ENCODE measurements around the gene EIF3L.

Gene EIF3L

GRCh38 chr22:37855462-37855861, 6.2 kb downstream of the EIF3L start:
- no peak for DNase-seq

DNA sequence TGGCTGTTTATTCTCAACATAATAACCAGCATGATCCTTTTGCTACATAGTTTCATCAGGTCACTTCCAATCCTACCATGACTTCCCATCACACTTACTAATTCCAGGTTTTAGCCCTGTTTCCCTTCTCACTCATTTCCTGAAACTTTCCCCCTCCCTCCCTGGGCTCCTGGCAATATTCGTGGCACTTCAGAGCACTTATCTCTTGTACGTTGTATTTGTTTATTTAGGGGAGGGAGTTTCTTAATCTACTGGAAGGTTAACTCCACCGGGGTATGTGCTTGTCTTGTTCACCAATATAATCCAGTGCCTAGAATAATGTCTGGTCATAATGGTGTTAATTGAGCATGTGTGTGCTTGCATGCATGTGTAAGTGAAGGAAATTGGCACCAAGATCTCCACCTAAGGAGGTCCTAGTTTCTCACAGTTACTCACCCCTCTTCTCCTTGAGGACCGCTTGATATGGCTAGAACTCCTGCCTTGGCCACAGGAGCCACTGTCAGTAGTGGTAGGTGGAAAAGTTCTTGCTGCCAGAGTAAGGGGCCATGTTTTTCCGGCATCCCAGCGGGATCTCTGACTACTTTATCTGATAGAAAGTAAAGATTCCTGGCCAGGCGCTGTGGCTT, 11.7 kb downstream of the EIF3L start:
- no peak for DNase-seq

DNA sequence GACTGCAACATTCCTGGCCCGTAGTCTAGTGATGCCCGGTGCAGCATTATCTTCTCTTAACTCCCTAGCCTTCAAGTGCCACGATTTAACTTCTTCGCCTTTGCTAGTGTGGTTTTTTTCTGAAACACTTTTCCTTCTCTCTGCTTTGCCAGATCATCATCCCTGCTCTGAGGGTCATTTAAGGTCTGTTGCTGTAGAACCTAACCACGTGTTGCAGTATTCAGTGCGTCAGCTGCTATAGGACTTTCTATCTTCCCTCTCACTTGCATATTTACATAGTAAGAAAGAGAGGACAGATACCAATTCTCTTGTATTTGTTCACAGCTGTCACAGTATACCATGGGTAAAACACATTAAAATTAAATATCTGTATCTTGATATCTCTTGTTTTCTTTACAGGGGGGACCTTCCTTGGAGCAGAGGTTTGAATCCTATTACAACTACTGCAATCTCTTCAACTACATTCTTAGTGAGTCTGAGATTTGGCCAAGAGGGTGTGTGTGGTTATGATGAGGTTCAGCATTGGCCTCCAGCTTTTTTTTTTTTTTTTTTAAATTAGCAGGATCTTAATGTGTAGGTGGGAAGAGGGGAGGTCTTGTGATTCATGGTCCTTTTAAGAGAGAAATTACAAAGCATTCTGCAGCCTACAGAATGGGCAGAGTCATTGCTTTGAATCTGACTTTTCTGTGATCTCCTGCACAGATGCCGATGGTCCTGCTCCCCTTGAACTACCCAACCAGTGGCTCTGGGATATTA, 13.5 kb downstream of the EIF3L start:
- no peak for DNase-seq

DNA sequence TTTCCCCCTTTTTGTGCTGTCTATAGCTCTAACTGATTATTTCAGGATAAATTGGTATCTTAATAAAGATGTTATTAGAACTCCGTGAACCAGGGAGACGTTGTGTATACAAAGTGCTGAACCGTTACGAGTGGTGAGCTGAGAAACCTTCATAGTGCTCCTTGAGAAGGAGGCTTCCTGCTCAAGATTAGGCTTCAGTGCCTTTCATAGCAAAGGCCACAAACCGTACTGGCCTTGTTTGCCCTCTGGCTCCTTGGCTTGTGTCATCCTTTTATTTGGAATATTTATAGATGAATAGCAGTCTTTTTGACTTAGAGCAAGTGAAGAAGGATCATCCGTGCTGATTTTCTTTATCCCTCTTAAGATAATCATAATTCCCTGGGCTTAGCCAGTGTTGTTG, 16.3 kb downstream of the EIF3L start:
- DNase-seq: no peak

DNA sequence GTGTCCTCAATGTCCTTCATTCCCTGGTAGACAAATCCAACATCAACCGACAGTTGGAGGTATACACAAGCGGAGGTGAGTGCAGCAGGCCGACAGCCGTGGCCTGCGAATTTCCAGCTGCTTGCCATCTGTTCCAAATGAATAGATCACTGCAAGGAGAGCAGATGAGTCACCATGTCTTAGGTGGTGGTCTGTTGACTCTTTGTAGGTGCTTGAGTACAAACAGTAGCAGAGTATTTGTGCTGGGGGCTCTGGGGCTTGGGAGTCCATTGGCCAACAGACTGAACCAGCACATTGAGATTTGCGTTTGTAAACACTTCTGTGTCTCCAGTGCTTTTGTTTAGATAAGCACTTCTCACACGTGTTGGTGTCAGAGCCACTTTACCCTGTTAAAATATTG, 21.1 kb downstream of the EIF3L start:
- DNase-seq: no peak

GRCh38 chr22:37880668-37881440, 31.6 kb downstream of the EIF3L start:
- DNase-seq: no peak

GRCh38 chr22:37884420-37884819, 35.2 kb downstream of the EIF3L start:
- no peak for DNase-seq

- DNase-seq: no peak
These were observed 38.6 kb downstream of the EIF3L start for GRCh38 chr22:37887584-37888378.

GRCh38 chr22:37891926-37892325, 42.7 kb downstream of the EIF3L start:
- no peak for DNase-seq

DNA sequence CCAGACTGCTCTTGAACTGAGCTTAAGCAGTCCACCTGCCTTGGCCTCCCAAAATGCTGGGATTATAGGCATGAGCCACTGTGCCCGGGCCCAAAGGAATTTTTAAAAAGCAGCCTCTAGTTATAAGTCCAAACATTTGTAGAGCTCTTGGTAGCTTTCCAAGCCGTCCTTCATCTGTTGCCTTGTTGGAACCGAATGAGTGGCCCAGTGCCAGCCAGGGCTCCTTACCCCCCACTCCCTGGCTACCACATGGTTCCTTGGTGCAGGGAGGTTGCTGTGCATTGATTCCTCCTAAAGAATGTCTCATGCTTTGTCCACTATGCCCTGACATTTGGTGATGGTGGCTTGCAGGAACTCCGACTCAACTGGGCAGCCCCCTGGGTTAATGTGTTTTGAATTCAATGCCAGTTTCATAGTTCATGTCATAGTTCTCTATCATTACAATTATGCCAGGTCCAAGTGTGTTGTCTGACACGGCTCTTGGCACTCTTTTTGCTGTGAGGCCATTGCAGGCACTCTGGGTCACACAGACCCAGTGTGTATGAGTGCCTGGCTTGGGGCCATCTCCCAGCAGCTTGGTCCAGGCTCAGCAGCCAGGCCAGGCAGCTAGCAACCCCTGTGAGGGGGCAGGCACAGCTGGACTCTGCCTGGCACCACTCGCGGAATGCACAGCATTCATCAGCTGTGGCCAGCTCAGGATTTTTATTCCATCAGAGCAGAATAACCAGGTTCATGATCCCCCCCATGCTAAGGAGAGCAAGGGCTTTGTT, 43.5 kb downstream of the EIF3L start:
- DNase-seq: no peak

GRCh38 chr22:37893583-37893983, 44.4 kb downstream of the EIF3L start:
- DNase-seq: no peak

DNA sequence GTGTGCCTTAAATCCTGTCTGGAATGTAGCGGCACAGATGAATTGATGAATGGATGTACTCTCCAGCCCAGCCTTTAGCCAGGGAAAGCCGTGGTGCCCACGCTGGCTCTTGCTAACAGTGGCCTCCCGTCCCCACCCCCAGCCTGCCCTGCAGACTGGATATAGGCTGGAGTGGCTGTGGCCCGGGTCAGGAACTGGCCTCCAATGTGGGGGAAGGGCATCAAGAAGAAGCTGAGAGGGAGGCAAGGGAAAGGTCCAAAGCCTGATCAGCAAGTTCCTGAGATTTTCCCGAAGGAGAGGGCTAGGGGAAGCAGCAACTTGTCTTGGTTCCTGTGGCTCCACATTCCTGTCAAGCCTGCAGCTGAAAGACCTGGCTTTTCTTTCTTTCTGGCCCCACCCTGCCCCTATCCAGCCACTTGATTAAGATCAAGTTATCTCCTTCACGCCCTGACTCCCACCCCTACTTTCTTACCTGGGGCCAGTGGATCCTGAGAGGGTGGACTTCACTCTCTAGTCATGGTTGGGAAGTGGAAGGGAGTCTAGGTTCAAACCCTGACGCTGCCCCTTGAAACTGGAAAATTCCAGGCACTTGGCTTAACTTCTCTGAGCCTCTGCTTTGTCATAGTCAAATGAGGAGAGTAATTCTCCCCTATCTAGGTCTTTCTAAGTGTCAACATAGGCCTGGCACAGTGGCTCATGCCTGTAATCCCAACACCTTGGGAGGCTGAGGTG, 45.9 kb downstream of the EIF3L start:
- no peak for DNase-seq

GRCh38 chr22:37896181-37896592, 47.0 kb downstream of the EIF3L start:
- DNase-seq: no peak

DNA sequence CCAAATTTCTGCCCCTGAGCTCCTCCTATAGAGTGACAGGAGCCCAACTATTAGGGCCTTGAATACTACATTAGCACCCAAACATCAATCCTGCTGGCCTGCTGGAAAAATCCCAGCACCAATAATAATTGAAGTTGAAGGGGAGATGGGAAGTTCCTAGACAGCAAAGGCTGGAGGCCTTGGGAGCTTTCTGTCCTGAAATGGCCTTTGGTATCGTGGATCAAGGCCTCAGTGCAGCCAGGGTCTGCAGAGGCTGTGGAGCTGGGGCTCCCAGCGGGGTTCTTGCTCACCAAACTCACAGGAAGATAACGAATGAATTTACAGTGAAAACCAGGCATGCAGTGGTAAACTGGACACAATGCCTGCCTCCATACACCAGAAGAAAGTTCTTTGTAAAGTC, 47.7 kb downstream of the EIF3L start:
- DNase-seq: no peak

GRCh38 chr22:37897807-37898206, 48.6 kb downstream of the EIF3L start:
- DNase-seq: no peak

- no peak for DNase-seq
These were observed 49.4 kb downstream of the EIF3L start for GRCh38 chr22:37898441-37899181.

- DNase-seq: no peak
These were observed 55.6 kb downstream of the EIF3L start for GRCh38 chr22:37904572-37905533.

GRCh38 chr22:37905534-37906363, 56.5 kb downstream of the EIF3L start, which contains the start of gene MICALL1:
Gene MICALL1, plus strand, starts transcription at chr22:37906297. Its CDS starts 126 bp downstream, at chr22:37906423.
- peak; percentile 29 to 46 for DNase-seq

Measured in AML-193 (cell line).